ENCODE results near the gene AKAP12. TPM values are rescaled to one million over a fixed set of nuclear protein-coding genes. Genes with fewer than 3 reads are reported as not detected.
"Not testable (repeated sequence)": the region's sequence is repeated elsewhere in the genome, so short reads cannot be mapped to it uniquely, and the experiment has no call there.

AKAP12 gene
- total RNA-seq, 1 donor from 2014 or later: 40.8 TPM

- H3K36me3 ChIP-seq: no peaks in the 10 kb centered on the region
- no peaks in the 10 kb centered on the region for H3K9me3 ChIP-seq
- H3K4me3 ChIP-seq: no peak overlapping the region
- ATAC-seq: peak; percentile 91
- intact Hi-C loops (cut with DNase I): no loop called here
- TF ChIP-seq CTCF (IDR thresholded peaks at IDR 0.05): no peak
- no peak for DNase-seq
- peak overlapping the region; percentile 56 for H3K27ac ChIP-seq
- H3K27me3 ChIP-seq: no peaks in the 10 kb centered on the region
- H3K4me1 ChIP-seq: peaks cover 8% of the 10 kb centered on the region
Measured at GRCh38 chr6:151379933-151380847, 140.4 kb downstream of the AKAP12 start.

DNA sequence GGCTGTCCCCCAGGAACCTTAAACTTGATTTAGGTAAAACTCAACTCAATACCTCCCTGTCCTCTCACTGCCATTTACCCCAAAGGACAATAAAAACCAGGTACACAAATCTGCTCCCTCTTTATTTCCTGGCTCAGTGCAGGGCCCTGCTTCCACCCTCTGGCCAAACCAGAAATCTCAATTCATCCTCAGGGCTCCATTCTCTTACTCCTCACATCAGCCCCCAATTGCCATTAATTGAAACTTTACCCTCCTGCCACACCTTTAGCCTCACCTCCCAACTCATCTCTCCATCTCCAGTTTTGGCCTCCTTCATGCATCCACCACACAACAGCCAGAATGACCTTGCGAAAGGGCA lies 141.1 kb downstream of the AKAP12 start:
- H3K4me3 ChIP-seq: no peak overlapping the region
- ATAC-seq: no peak
- intact Hi-C loops (cut with DNase I): no loop called here
- H3K27me3 ChIP-seq: no peaks in the 10 kb centered on the region
- H3K36me3 ChIP-seq: no peaks in the 10 kb centered on the region
- TF ChIP-seq CTCF (IDR thresholded peaks at IDR 0.05): no peak
- H3K27ac ChIP-seq: no peak overlapping the region
- H3K4me1 ChIP-seq: peaks cover 8% of the 10 kb centered on the region
- no peaks in the 10 kb centered on the region for H3K9me3 ChIP-seq
- no peak for DNase-seq

- no peaks in the 10 kb centered on the region for H3K9me3 ChIP-seq
- H3K4me1 ChIP-seq: peaks cover 8% of the 10 kb centered on the region
- DNase-seq (no peak), ATAC-seq (no peak)
- H3K27ac ChIP-seq: no peak overlapping the region
- intact Hi-C loops (cut with DNase I): no loop called here
- no peak overlapping the region for H3K4me3 ChIP-seq
- no peaks in the 10 kb centered on the region for H3K27me3 ChIP-seq
- H3K36me3 ChIP-seq: no peaks in the 10 kb centered on the region
- no peak for TF ChIP-seq CTCF (IDR thresholded peaks at IDR 0.05)
Measured at GRCh38 chr6:151381722-151382121, 142.0 kb downstream of the AKAP12 start.

DNA sequence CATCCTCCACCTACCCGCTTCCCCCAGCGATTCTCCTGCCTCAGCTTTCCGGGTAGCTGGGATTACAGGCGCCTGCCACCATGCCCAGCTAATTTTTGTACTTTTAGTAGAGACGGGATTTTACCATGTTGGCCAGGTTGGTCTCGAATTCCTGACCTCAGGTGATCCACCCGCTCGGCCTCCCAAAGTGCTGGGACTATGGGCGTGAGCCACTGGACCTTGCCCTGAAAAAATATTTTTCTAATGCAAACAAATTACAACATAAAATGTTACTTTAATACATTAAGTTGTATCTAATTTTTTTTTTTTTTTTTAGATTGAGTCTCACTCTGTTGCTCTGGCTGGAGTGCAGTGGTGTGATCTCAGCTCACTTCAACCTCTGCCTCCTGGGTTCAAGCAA lies 142.9 kb downstream of the AKAP12 start:
- H3K4me3 ChIP-seq; H3K36me3 ChIP-seq; ATAC-seq; H3K27ac ChIP-seq; intact Hi-C loops (cut with DNase I); H3K27me3 ChIP-seq; DNase-seq; H3K9me3 ChIP-seq: not testable (repeated sequence)
- H3K4me1 ChIP-seq: peaks cover 12% of the 10 kb centered on the region

DNA sequence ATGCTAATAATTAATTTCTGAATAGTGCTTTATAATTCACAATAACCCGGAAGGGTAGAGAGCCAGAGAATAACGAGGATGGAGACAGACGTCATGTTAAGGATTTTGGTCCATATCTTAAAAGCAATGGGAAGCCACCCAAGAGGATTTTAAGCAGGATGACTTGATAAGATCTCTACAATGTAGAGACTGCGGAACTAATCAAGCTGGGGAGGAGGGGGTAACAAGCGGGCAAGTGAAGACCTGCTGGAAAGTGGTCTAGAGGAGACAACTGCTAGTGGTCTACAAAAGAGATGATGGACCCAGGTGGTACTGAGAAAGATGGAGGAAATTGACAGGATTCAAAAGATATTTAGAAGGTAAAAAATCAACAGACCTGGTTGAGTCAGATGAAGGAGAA lies 144.4 kb downstream of the AKAP12 start:
- Histone ChIP-seq H3K4me3 (no peak overlapping the region), H3K27me3 (no peaks in the 10 kb centered on the region), H3K36me3 (no peaks in the 10 kb centered on the region), H3K27ac (no peak overlapping the region), H3K9me3 (no peaks in the 10 kb centered on the region), H3K4me1 (peaks cover 27% of the 10 kb centered on the region)
- intact Hi-C loops (cut with DNase I): no loop called here
- DNase-seq: no peak
- ATAC-seq: no peak
- TF ChIP-seq CTCF (IDR thresholded peaks at IDR 0.05): no peak

- intact Hi-C loops (cut with DNase I): no loop called here
- TF ChIP-seq CTCF (IDR thresholded peaks at IDR 0.05): no peak
- no peak overlapping the region for H3K27ac ChIP-seq
Measured at GRCh38 chr6:151385177-151385576, 145.4 kb downstream of the AKAP12 start.

More at GRCh38 chr6:151385177-151385576, 145.4 kb downstream of the AKAP12 start:
- Histone ChIP-seq H3K9me3 (no peaks in the 10 kb centered on the region), H3K36me3 (no peaks in the 10 kb centered on the region), H3K4me1 (peaks cover 20% of the 10 kb centered on the region), H3K4me3 (no peak overlapping the region), H3K27me3 (no peaks in the 10 kb centered on the region)
- DNase-seq (no peak), ATAC-seq (no peak)
